Hepatocyte (in vitro differentiated cells): ENCODE data around the gene MTA2.

Experiments
- CTCF ChIP-seq: fragments of 200-600 bp; sonication (generic); IDR thresholded peaks from 2 replicates; pipeline ENCODE4 v1.5.1; 2016; ENCODE audit warnings: antibody characterized with exemption, mild to moderate bottlenecking; ENCODE audit not compliant: poor library complexity
- EZH2 ChIP-seq: fragments of 200-600 bp; sonication (generic); IDR thresholded peaks from 2 replicates; pipeline ENCODE4 v1.6.1; 2016; ENCODE audit warnings: antibody characterized with exemption, mild to moderate bottlenecking, borderline replicate concordance
- EZH2phosphoT487 ChIP-seq: fragments of 200-600 bp; sonication (generic); IDR thresholded peaks from one replicate; pipeline ENCODE4 v1.6.1; 2018; ENCODE audit warnings: antibody characterized with exemption, mild to moderate bottlenecking, low read depth, moderate library complexity; ENCODE audit not compliant: unreplicated experiment, severe bottlenecking

GRCh38 chr11:62632492-62632891, 30.8 kb upstream of the MTA2 start:
- TF ChIP-seq CTCF, result no peak
- no peak for TF ChIP-seq EZH2
- TF ChIP-seq EZH2phosphoT487, result no peak
